SK-N-SH (cell line): ENCODE results near the gene F5. TPM values are rescaled to one million over a fixed set of nuclear protein-coding genes. Genes with fewer than 3 reads are reported as not detected.

ENCODE experiments used
- CTCF ChIA-PET: fragments of 300-600, 350-600 bp; formaldehyde crosslinking; extraction: SDS; loops from one replicate; lab custom pipeline; 2021; lab: Yijun Ruan, JAX
- POLR2A ChIA-PET: fragments of 350-600 bp; sonication (Branson Sonifier 250); formaldehyde crosslinking; extraction: SDS; loops from one replicate; lab custom pipeline; 2020; ENCODE audit warnings: antibody characterized with exemption, inconsistent platforms; lab: Yijun Ruan, JAX
- DNase-seq: peaks from one replicate; pipeline ENCODE4 v3.0.0; 2012
- H2AFZ ChIP-seq: fragments of 200-600 bp; sonication (generic); 2 replicates; pipeline ENCODE4 v1.8.1; 2016; ENCODE audit warnings: antibody characterized with exemption, mild to moderate bottlenecking, low read depth
- H3F3A ChIP-seq: fragments of 200-600 bp; sonication (generic); replicated peaks from 2 replicates; pipeline ENCODE3; 2016; ENCODE audit warnings: antibody characterized with exemption, mild to moderate bottlenecking; ENCODE audit not compliant: insufficient read depth
- H3K27ac ChIP-seq, 2 experiments: fragments of 200-500 bp in 1 of 2; fragments of 200-600 bp in 1 of 2; sonication (Bioruptor generic) in 1 of 2; sonication (generic), shearing (Covaris generic) in 1 of 2; 2 replicates each; pipeline versions ENCODE4 v1.5.1 to v1.6.1; 2014 to 2016; ENCODE audit warnings: low read depth in 2 of 2, inconsistent platforms in 1 of 2, low read length in 1 of 2, mild to moderate bottlenecking in 1 of 2, mixed read lengths in 1 of 2
- H3K27me3 ChIP-seq: fragments of 200-600 bp; sonication (generic), shearing (Covaris generic); 2 replicates; pipeline ENCODE4 v1.6.1; 2016; ENCODE audit warnings: mixed run types; ENCODE audit not compliant: insufficient read depth
- H3K36me3 ChIP-seq, 2 experiments: fragments of 200-500 bp in 1 of 2; fragments of 200-600 bp in 1 of 2; sonication (Bioruptor generic) in 1 of 2; sonication (generic) in 1 of 2; replicated peaks in 1 of 2; 2 replicates each; pipeline versions ENCODE3 to v1.5.1; 2014 to 2016; ENCODE audit warnings: low read length in 1 of 2, mild to moderate bottlenecking in 1 of 2; ENCODE audit not compliant: insufficient read depth in 2 of 2, control insufficient read depth in 1 of 2
- H3K4me1 ChIP-seq, 2 experiments: fragments of 200-500 bp in 1 of 2; fragments of 200-600 bp in 1 of 2; sonication (Bioruptor generic) in 1 of 2; sonication (generic), shearing (Covaris generic) in 1 of 2; 2 replicates each; pipeline versions ENCODE4 v1.5.1 to v1.6.1; 2014 to 2016; ENCODE audit warnings: low read depth in 1 of 2, low read length in 1 of 2, mixed run types in 1 of 2; ENCODE audit not compliant: insufficient read depth in 2 of 2, control insufficient read depth in 1 of 2
- H3K4me2 ChIP-seq: fragments of 200-600 bp; sonication (generic), shearing (Covaris generic); 2 replicates; pipeline ENCODE4 v1.6.1; 2017; ENCODE audit warnings: mixed run types
- H3K4me3 ChIP-seq, 2 experiments: fragments of 200-500 bp in 1 of 2; fragments of 200-600 bp in 1 of 2; sonication (Bioruptor generic) in 1 of 2; sonication (generic), shearing (Covaris generic) in 1 of 2; 2 replicates each; pipeline versions ENCODE4 v1.5.1 to v1.8.1; 2014 to 2016; ENCODE audit warnings: low read depth in 2 of 2, inconsistent platforms in 1 of 2, low read length in 1 of 2, mild to moderate bottlenecking in 1 of 2, mixed read lengths in 1 of 2, moderate library complexity in 1 of 2
- H3K79me2 ChIP-seq: fragments of 200-600 bp; sonication (generic); 2 replicates; pipeline ENCODE4 v1.8.1; 2017; ENCODE audit warnings: mild to moderate bottlenecking; ENCODE audit not compliant: insufficient read depth
- H3K9ac ChIP-seq: fragments of 200-600 bp; sonication (generic); 2 replicates; pipeline ENCODE4 v1.6.1; 2017; ENCODE audit warnings: mixed run types
- H3K9me2 ChIP-seq: fragments of 200-600 bp; sonication (generic); 2 replicates; pipeline ENCODE4 v1.6.1; 2017; ENCODE audit warnings: mixed run types
- H3K9me3 ChIP-seq: fragments of 200-600 bp; sonication (generic); 2 replicates; pipeline ENCODE4 v1.6.1; 2017; ENCODE audit warnings: mixed run types, mild to moderate bottlenecking, moderate library complexity
- H4K20me1 ChIP-seq: fragments of 200-600 bp; sonication (generic); 2 replicates; pipeline ENCODE4 v1.6.1; 2017; ENCODE audit warnings: mild to moderate bottlenecking, mixed run types; ENCODE audit not compliant: insufficient read depth
- CHD2 ChIP-seq: fragments of 150-350 bp; IDR thresholded peaks from 2 replicates; pipeline ENCODE4 v1.6.1; 2018; ENCODE audit warnings: low read length; ENCODE audit not compliant: partially characterized antibody
- CTCF ChIP-seq: fragments of 200-600 bp; sonication (generic); IDR thresholded peaks from 2 replicates; pipeline ENCODE4 v1.6.1; 2017; ENCODE audit warnings: antibody characterized with exemption, mild to moderate bottlenecking, moderate library complexity
- ELF1 ChIP-seq: IDR thresholded peaks from 2 replicates; pipeline ENCODE4 v1.4.0; 2012
- FOXM1 ChIP-seq: IDR thresholded peaks from 2 replicates; pipeline ENCODE4 v1.4.0; 2012; ENCODE audit warnings: low read depth, mild to moderate bottlenecking
- GABPA ChIP-seq: IDR thresholded peaks from 2 replicates; pipeline ENCODE4 v1.4.0; 2012; ENCODE audit warnings: low read depth, mild to moderate bottlenecking
- MEF2A ChIP-seq: IDR thresholded peaks from 2 replicates; pipeline ENCODE4 v1.4.0; 2012; ENCODE audit warnings: low read depth, borderline replicate concordance
- NRF1 ChIP-seq: IDR thresholded peaks from 2 replicates; pipeline ENCODE4 v1.6.1; 2012; ENCODE audit warnings: low read depth, mild to moderate bottlenecking, low read length
- REST ChIP-seq: IDR thresholded peaks from 2 replicates; pipeline ENCODE4 v1.6.1; 2012; ENCODE audit warnings: mild to moderate bottlenecking, low read depth, low read length, moderate library complexity
- SIN3A ChIP-seq: IDR thresholded peaks from 2 replicates; pipeline ENCODE4 v1.6.1; 2012; ENCODE audit warnings: low read depth, mild to moderate bottlenecking, low read length, moderate library complexity, borderline replicate concordance
- TCF12 ChIP-seq: IDR thresholded peaks from 2 replicates; pipeline ENCODE4 v1.4.0; 2012
- TEAD4 ChIP-seq: IDR thresholded peaks from 2 replicates; pipeline ENCODE4 v1.4.0; 2012; ENCODE audit warnings: mild to moderate bottlenecking, borderline replicate concordance; ENCODE audit not compliant: insufficient read depth
- YY1 ChIP-seq: IDR thresholded peaks from 2 replicates; pipeline ENCODE4 v1.4.0; 2012; ENCODE audit warnings: low read depth, mild to moderate bottlenecking
- ZBTB33 ChIP-seq: IDR thresholded peaks from 2 replicates; pipeline ENCODE4 v1.4.0; 2012; ENCODE audit warnings: low read depth, borderline replicate concordance
- whole genome bisulfite sequencing: methylation state at CpG from one replicate; pipeline ENCODE4 v1.1.6; 2017; ENCODE audit warnings: low lambda C conversion rate; 5-methylcytosine and 5-hydroxymethylcytosine counted together
- polyA plus RNA-seq, 3 experiments: library from polyadenylated mRNA; depleted of rRNA; stranded (reverse); fragments of >200 nt; gene quantifications; 2 replicates each; pipeline ENCODE4 v1.2.3, GENCODE V29; 2012
- TF ChIP-seq, protein P1 (sequence below): IDR thresholded peaks from 2 replicates; pipeline ENCODE4 v1.4.0; 2012; ENCODE audit warnings: low read depth

The F5 gene
- polyA plus RNA-seq, 1 of the 3 experiments (the other 2 are of a cell fraction): under 0.01 TPM

- TF ChIP-seq, protein P1, sequence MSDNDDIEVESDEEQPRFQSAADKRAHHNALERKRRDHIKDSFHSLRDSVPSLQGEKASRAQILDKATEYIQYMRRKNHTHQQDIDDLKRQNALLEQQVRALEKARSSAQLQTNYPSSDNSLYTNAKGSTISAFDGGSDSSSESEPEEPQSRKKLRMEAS: no peak
- TF ChIP-seq TEAD4 (no peak), MEF2A (no peak), FOXM1 (no peak), YY1 (no peak), CHD2 (no peak)
- TF ChIP-seq, all 33 proteins: peak for 0
Measured at GRCh38 chr1:169526120-169526832, 60.0 kb downstream of the F5 start (continued).

DNA sequence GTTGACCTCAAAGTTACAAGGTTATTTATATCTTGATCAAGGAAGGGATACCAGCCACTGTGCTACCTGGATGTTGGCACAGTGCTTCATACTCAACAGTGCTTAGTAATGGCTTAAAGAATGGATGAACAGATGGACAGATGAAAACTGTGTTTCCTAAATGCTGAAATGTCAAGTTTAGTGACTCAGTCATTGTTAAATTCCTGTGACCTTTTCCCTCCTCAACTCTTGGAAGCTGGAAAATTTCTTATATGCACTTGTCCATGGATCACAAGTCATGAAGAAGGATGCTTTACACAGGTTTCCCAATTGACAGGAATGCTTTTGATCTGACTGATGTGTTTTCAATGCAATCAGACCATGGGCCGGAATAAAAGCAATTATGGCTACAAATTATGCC is 60.9 kb downstream of the F5 start:
- Histone ChIP-seq H3K9ac (no peak overlapping the region), H3K79me2 (no peaks in the 10 kb centered on the region), H3K27me3 (no peaks in the 10 kb centered on the region), H3K36me3 (no peaks in the 10 kb centered on the region), H3K4me1 (no peaks in the 10 kb centered on the region; a peak in 1 of 4 replicates), H4K20me1 (no peaks in the 10 kb centered on the region), H3K4me2 (no peak overlapping the region), H2AFZ (no peak overlapping the region), H3F3A (no peaks in the 10 kb centered on the region), H3K9me3 (no peaks in the 10 kb centered on the region), H3K27ac (no peak overlapping the region), H3K9me2 (no peaks in the 10 kb centered on the region), H3K4me3 (no peak overlapping the region)
- no peak for DNase-seq
- ChIA-PET CTCF (no interaction called here), POLR2A (no interaction called here)
- WGBS: 89% methylated on average over 1 of the region's 1 CpG
- TF ChIP-seq CTCF: no peak
- no peak for TF ChIP-seq ZBTB33
- TF ChIP-seq SIN3A: no peak
- TF ChIP-seq FOXM1: no peak
- no peak for TF ChIP-seq GABPA
- no peak for TF ChIP-seq REST
- TF ChIP-seq, protein P1: no peak
- no peak for TF ChIP-seq TCF12
- TF ChIP-seq ELF1: no peak
- no peak for TF ChIP-seq NRF1
